Mucosa of descending colon (tissue), 3 donors: ENCODE data around the gene CDON. TPM values are rescaled to one million over a fixed set of nuclear protein-coding genes. Genes with fewer than 3 reads are reported as not detected.

ENCODE experiments used
- ATAC-seq: fragments of 200-7000 bp; cut with Tn5 transposase; one replicate; pipeline ENCODE4 v1.9.1; 2020; ENCODE audit warnings: mild to moderate bottlenecking, moderate library complexity
- DNase-seq, 3 donors: peaks; one replicate each; pipeline ENCODE4 v3.0.0-alpha.2; 2020
- H3K36me3 ChIP-seq: fragments of 200-600 bp; one replicate; pipeline ENCODE4 v1.8.0; 2021; ENCODE audit warnings: low read depth, mild to moderate bottlenecking
- H3K4me1 ChIP-seq: fragments of 200-600 bp; one replicate; pipeline ENCODE4 v1.8.0; 2021; ENCODE audit warnings: low read depth, mild to moderate bottlenecking
- H3K4me3 ChIP-seq: fragments of 200-600 bp; one replicate; pipeline ENCODE4 v1.8.0; 2021; ENCODE audit warnings: mild to moderate bottlenecking
- H3K9me3 ChIP-seq: fragments of 200-600 bp; one replicate; pipeline ENCODE4 v1.8.0; 2021; ENCODE audit warnings: mild to moderate bottlenecking
- intact Hi-C, 2 donors: fragments of 100-400 bp; cut with DNase I in 1 of 2; cut with micrococcal nuclease in 1 of 2; formaldehyde crosslinking; loops; one replicate each; pipeline versions ENCODE4 v1.11.0 to v1.11.1; 2022; cut with DNase I, micrococcal nuclease
- total RNA-seq, 3 donors: library from RNA; stranded (reverse); fragmentation: NEBNext Ultra II Directional in 2 of 3; extraction: Animal tissue kit (Norgen Biotek cat#: 25700) in 2 of 3; gene quantifications; one replicate each; pipeline versions ENCODE4 v1.2.1 to v1.2.4, GENCODE V29; 2021 to 2023
- TF ChIP-seq, protein P1 (sequence below): fragments of 200-600 bp; IDR thresholded peaks from one replicate; pipeline ENCODE4 v1.8.0; 2022; ENCODE audit warnings: antibody characterized with exemption, mild to moderate bottlenecking
- donor health status: DM: no; HTN: no; CAD: no; lungs with moderate emphysema.
- donor health status: DM: no; HTN: no; CAD: no.
- donor health status: DM: no; HTN: yes; CAD: no.

CDON gene
- total RNA-seq, 3 donors from 2014 or later = 3.8 to 91.6 (median 6.6) TPM

DNA sequence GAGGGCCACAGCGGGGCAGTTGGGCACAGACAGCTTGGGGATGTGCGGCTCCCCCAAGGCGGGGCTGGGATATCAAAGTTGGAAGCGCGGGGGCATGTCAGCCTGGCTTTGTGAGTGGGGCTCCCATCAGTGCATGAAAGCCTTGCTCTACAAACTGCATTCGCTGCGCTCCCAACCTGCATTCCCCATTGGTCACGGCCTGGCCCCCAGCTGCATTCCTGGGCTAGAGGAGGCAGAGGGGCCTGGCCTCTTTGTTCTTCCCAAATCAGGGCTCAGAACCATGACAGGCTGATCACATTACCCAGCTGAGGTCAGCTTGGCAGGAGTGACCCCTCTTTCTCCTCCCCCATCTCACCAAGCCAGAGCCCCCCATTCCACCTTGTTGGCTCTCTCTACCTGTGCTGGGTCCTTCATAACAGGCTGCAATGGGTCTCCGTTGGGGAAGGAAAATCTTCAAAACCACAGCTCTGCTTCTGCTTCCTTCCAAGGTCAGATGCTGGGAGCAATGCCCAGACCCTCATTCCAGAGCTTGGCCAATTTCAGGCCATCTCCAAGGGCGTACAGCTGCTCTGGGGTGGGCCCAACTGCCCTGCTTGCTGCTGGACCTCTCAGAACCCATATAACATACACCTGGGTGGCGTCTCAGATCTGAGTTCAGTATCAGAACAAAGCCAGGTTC is 38.7 kb upstream of the CDON start:
- Histone ChIP-seq H3K4me1 (peaks cover 7% of the 10 kb centered on the region), H3K4me3 (no peak overlapping the region), H3K36me3 (no peaks in the 10 kb centered on the region), H3K9me3 (no peaks in the 10 kb centered on the region)
- TF ChIP-seq, protein P1, sequence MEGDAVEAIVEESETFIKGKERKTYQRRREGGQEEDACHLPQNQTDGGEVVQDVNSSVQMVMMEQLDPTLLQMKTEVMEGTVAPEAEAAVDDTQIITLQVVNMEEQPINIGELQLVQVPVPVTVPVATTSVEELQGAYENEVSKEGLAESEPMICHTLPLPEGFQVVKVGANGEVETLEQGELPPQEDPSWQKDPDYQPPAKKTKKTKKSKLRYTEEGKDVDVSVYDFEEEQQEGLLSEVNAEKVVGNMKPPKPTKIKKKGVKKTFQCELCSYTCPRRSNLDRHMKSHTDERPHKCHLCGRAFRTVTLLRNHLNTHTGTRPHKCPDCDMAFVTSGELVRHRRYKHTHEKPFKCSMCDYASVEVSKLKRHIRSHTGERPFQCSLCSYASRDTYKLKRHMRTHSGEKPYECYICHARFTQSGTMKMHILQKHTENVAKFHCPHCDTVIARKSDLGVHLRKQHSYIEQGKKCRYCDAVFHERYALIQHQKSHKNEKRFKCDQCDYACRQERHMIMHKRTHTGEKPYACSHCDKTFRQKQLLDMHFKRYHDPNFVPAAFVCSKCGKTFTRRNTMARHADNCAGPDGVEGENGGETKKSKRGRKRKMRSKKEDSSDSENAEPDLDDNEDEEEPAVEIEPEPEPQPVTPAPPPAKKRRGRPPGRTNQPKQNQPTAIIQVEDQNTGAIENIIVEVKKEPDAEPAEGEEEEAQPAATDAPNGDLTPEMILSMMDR = no peak
- no peak for ATAC-seq
- intact Hi-C loops = no loop called here
- DNase-seq = no peak

DNA sequence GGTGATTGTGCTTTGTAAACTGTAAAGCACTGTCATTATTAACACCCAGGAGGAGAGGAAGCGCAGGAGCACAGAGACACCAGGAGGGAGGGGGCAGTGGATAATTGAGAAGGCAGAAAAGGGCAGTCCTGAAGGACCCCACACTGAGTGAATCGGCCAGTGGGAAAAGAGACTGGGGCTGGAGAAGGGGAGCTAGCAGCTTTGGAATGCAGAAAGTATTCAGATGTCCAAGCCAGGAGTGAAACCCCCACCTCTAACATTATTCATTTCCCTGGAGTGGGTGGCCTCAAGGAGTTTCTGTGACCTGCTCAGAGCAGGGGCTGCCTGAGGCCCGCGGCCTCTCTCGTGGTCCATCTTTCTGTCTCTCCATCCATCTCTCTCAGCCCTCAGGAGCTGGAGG is 38.0 kb upstream of the CDON start:
- Histone ChIP-seq H3K36me3 (no peaks in the 10 kb centered on the region), H3K4me3 (no peak overlapping the region), H3K4me1 (peaks cover 7% of the 10 kb centered on the region), H3K9me3 (no peaks in the 10 kb centered on the region)
- DNase-seq (no peak), ATAC-seq (no peak)
- intact Hi-C loops = no loop called here
- TF ChIP-seq, protein P1 = no peak

DNA sequence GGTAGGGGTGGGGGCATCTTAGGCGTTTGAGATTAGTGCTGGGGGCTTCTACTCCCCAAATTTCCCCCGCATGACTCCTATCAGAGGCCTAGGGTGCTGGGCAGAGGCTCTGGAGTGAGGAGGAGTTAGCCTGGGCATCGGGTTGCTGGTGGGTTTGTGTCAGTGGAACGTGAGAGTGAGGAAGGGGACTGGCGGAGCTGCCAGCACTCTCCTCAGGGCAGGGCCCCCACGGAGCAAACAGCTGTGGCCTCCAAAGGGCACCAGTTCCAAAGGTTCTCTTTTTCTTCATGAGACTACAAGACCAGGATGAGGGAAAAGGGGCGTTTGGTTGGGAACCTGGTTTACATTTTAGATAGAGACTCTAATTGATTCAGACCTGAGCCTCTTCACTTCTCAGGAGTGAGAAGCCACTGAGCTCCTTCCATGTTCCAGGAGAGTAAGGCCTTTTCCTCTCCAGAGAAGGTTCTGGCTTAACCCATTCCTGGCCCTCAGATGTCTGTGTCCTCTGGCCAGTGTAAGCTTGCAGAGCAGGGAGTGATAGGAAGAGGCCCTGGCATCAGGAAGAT is 35.6 kb upstream of the CDON start:
- DNase-seq (no peak), ATAC-seq (no peak)
- peaks cover 7% of the 10 kb centered on the region for H3K4me1 ChIP-seq

DNA sequence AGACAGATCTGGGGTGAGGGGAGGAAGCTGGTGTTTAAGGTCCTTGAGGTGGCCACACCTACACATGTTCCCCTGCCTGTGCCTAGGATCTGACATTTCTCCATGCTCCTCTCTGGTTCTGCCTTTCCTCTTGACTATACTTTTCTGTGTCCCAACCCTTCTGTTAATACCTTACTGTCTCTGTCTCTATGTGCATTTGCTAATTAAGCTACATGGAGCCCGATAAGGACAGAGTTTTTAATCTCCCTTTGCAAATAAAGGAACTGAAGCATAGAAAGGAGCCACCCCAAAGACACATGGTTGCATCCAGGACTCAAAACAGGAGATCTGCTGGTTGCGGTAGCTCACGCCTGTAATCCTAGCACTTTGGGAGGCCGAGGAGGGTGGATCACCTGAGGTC is 33.1 kb upstream of the CDON start:
- Histone ChIP-seq H3K4me3 (no peak overlapping the region), H3K9me3 (no peaks in the 10 kb centered on the region), H3K36me3 (no peaks in the 10 kb centered on the region), H3K4me1 (no peaks in the 10 kb centered on the region)
- TF ChIP-seq, protein P1 = no peak
- ATAC-seq (no peak), DNase-seq (no peak)
- intact Hi-C loops = no loop called here

More for the DNA sequence above, 35.6 kb upstream of the CDON start:
- H3K4me3 ChIP-seq = no peak overlapping the region
- H3K36me3 ChIP-seq = no peaks in the 10 kb centered on the region
- intact Hi-C loops = no loop called here
- TF ChIP-seq, protein P1 = no peak
- no peaks in the 10 kb centered on the region for H3K9me3 ChIP-seq

DNA sequence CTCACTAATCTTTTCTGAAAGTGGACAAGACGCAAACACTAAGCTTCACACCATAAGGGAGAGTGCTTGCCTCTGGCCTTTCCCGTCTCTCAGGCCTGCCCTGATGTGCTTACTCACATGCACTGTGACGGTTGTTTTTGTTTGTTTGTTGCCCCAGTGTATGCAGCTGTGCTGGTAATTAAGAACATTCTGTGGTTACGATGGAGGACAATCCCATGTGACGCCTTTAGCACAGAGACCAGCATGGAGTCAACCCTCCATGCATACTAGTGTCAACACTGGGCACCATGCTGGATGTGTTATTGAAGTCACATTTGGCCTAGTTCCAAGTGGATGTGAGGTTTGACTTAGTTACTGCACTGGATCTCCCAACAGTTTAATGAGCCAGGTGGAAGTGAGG is 27.8 kb upstream of the CDON start:
- H3K36me3 ChIP-seq = no peaks in the 10 kb centered on the region
- no peaks in the 10 kb centered on the region for H3K4me1 ChIP-seq
- DNase-seq = no peak
- no peak for ATAC-seq
- intact Hi-C loops = no loop called here
- TF ChIP-seq, protein P1 = no peak
- no peak overlapping the region for H3K4me3 ChIP-seq
- no peaks in the 10 kb centered on the region for H3K9me3 ChIP-seq
